Cardiac ventricle fibroblast (primary cell): Measurements from ENCODE around the gene SBF2. TPM values are rescaled to one million over a fixed set of nuclear protein-coding genes. Genes with fewer than 3 reads are reported as not detected.

ENCODE experiments used
- total RNA-seq: library from RNA; depleted of rRNA; stranded (reverse); fragments of >200 nt; gene quantifications from 2 replicates; pipeline ENCODE4 v1.2.3, GENCODE V29; 2015

SBF2 gene
- total RNA-seq = 26.6 and 29.2 TPM in 2 replicates

DNA sequence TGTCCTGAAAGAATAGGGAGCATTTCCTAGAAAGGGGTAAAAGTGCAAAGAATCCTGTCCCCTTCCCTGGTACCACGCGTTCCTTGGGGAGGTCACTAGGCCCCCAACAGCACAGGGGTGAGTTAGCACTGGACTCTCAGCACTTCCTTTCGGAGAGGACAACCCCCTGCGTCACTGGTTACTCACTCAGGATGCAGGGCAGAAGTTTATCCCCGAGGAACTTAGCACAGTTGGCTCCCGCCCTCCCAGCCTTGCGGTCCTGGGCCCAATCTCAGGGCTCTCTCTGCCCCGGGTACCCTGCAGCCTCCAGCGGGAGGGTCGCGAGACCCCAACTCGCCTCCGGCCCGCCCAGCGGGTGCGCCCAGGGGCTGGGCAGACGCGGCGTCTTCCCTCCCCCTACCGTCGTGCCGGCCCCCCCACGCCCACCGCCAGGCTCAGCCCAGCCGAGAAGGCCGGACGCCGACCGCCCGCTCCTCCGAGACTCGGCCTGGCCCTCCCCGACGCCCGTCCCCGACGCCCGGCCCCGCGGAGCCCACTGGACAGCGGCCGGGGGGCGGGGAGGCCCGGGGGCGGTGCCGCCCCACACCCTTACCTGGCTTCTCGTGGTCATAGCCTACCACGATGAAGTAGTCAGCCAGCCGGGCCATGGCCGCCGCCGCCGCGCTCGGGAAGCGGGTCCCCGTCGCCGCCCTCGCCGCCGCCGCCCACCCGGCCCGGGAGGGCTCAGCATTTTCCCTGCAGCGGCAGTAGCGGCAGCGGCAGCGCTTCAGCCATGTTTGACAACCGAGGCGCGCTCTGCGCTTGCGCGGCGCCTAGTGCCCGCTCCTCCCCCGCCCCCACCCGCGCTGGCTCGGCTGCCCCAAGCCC lies at the start of gene SBF2:
Gene SBF2 (minus strand): TSS at position 797 of the 867 bp plus-strand sequence. CDS start 150 bp downstream, at position 647.

DNA sequence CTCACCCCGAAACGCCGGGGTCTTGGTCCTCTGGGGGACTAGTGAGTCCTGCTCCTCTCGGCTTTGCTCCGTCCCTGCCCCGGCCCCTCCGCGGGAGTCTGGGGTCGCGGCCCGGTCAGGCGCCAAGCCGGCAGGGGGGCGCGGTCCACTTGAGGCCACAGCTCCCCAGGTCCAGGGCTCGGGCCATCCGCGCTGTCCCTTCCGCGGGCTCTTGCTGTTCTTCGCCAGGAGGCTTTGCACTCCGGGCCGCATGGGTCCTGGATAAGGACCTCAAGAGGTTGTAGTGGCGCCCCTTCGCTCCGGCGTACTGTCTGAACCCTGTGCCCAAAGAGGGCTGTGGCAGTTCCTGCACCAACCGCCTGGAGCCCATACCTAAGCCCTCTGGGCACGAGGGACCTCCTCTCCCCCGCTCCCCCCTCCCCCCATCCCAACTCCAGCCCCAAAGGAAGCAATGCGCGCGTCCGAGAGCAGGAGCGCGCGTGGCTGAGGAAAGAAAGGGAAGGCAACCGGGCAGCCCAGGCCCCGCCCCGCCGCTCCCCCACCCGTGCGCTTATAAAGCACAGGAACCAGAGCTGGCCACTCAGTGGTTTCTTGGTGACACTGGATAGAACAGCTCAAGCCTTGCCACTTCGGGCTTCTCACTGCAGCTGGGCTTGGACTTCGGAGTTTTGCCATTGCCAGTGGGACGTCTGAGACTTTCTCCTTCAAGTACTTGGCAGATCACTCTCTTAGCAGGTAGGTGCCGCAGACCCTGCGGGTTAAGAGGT lies 10.7 kb upstream of the SBF2 start, which contains the start of gene ADM:
Gene ADM (plus strand): TSS at position 579 of the 767 bp plus-strand sequence. CDS start 628 bp downstream, outside the sequence.

Other genes with a start within 250 kb of the SBF2 start
- 108 and 159 TPM in 2 replicates for gene ADM, start 10.9 kb upstream of the SBF2 start, total RNA-seq
- gene AMPD3, start 161.0 kb upstream of the SBF2 start, total RNA-seq = 0.44 and 1.9 TPM in 2 replicates
- 16.1 and 21.2 TPM in 2 replicates for gene RNF141, start 247.0 kb upstream of the SBF2 start, total RNA-seq